Glutamatergic neuron (in vitro differentiated cells): ENCODE measurements around the gene MZT2A. TPM values are rescaled to one million over a fixed set of nuclear protein-coding genes. Genes with fewer than 3 reads are reported as not detected.
"Not testable (repeated sequence)": the region's sequence is repeated elsewhere in the genome, so short reads cannot be mapped to it uniquely, and the experiment has no call there.

ENCODE experiments used
- DNase-seq: peaks from one replicate; pipeline ENCODE4 v3.0.0; 2022
- H3K27ac Mint-ChIP-seq: one replicate; pipeline ENCODE4 v1.8.0; 2020; ENCODE audit warnings: mild to moderate bottlenecking, mixed read lengths, inconsistent platforms; ENCODE audit not compliant: unreplicated experiment
- H3K27me3 Mint-ChIP-seq: one replicate; pipeline ENCODE4 v1.8.0; 2020; ENCODE audit warnings: mild to moderate bottlenecking, moderate library complexity, mixed read lengths, inconsistent platforms; ENCODE audit not compliant: unreplicated experiment
- H3K36me3 Mint-ChIP-seq: one replicate; pipeline ENCODE4 v1.8.0; 2020; ENCODE audit warnings: mild to moderate bottlenecking, mixed read lengths, inconsistent platforms; ENCODE audit not compliant: unreplicated experiment
- H3K4me1 Mint-ChIP-seq: one replicate; pipeline ENCODE4 v1.8.0; 2020; ENCODE audit warnings: mild to moderate bottlenecking, low read depth, mixed read lengths, inconsistent platforms; ENCODE audit not compliant: unreplicated experiment
- H3K4me3 Mint-ChIP-seq: one replicate; pipeline ENCODE4 v1.8.0; 2020; ENCODE audit warnings: mild to moderate bottlenecking, mixed read lengths, inconsistent platforms; ENCODE audit not compliant: unreplicated experiment
- H3K9me3 Mint-ChIP-seq: one replicate; pipeline ENCODE4 v1.8.0; 2020; ENCODE audit warnings: mild to moderate bottlenecking, moderate library complexity, mixed read lengths, inconsistent platforms; ENCODE audit not compliant: unreplicated experiment
- CTCF ChIP-seq: fragments of 200-600 bp; sonication (generic); IDR thresholded peaks from one replicate; pipeline ENCODE4 v1.5.0; 2021; ENCODE audit not compliant: partially characterized antibody, unreplicated experiment
- total RNA-seq: library from RNA; stranded (reverse); fragmentation: NEBNext Ultra II Directional; extraction: Animal tissue kit (Norgen Biotek cat#: 25700); gene quantifications from one replicate; pipeline ENCODE4 v1.2.1, GENCODE V29; 2021; ENCODE audit not compliant: unreplicated experiment

The MZT2A gene
- total RNA-seq, 1 donor from 2014 or later: 100 TPM

- not testable (repeated sequence) for H3K27me3 Mint-ChIP-seq, DNase-seq, H3K4me3 Mint-ChIP-seq, H3K4me1 Mint-ChIP-seq, H3K36me3 Mint-ChIP-seq, H3K27ac Mint-ChIP-seq, H3K9me3 Mint-ChIP-seq
Observed at GRCh38 chr2:131476363-131476762, 15.8 kb downstream of the MZT2A start.

- Mint-ChIP-seq H3K4me3 (no peak within 1 kb of the TSS), H3K9me3 (peaks cover 2% of the 10 kb centered on the region), H3K36me3 (no peaks in the 10 kb centered on the region), H3K27ac (no peak within 1 kb of the TSS), H3K4me1 (no peaks in the 10 kb centered on the region), H3K27me3 (no peaks in the 10 kb centered on the region)
- TF ChIP-seq CTCF: no peak
- no peak for DNase-seq
Observed at GRCh38 chr2:131475831-131476230, 16.4 kb downstream of the MZT2A start, which contains the start of gene TUBA3D. Gene TUBA3D, plus strand, starts transcription at chr2:131476119. Its CDS starts 81 bp downstream, at chr2:131476200.

- DNase-seq, H3K4me3 Mint-ChIP-seq, H3K27me3 Mint-ChIP-seq, H3K36me3 Mint-ChIP-seq, H3K4me1 Mint-ChIP-seq, H3K9me3 Mint-ChIP-seq, H3K27ac Mint-ChIP-seq: not testable (repeated sequence)
Observed at GRCh38 chr2:131473266-131473665, 18.9 kb downstream of the MZT2A start.

- not testable (repeated sequence) for H3K4me3 Mint-ChIP-seq, H3K4me1 Mint-ChIP-seq, H3K27me3 Mint-ChIP-seq, DNase-seq, H3K27ac Mint-ChIP-seq, H3K9me3 Mint-ChIP-seq, H3K36me3 Mint-ChIP-seq
Observed at GRCh38 chr2:131471624-131472023, 20.6 kb downstream of the MZT2A start.

- H3K9me3 Mint-ChIP-seq, H3K27me3 Mint-ChIP-seq, H3K4me1 Mint-ChIP-seq, H3K36me3 Mint-ChIP-seq, H3K4me3 Mint-ChIP-seq, H3K27ac Mint-ChIP-seq, DNase-seq: not testable (repeated sequence)
Observed at GRCh38 chr2:131470944-131471343, 21.3 kb downstream of the MZT2A start.

GRCh38 chr2:131467722-131468121 is 24.5 kb downstream of the MZT2A start:
- not testable (repeated sequence) for H3K36me3 Mint-ChIP-seq, DNase-seq, H3K9me3 Mint-ChIP-seq, H3K4me1 Mint-ChIP-seq, H3K27ac Mint-ChIP-seq, H3K4me3 Mint-ChIP-seq, H3K27me3 Mint-ChIP-seq

- not testable (repeated sequence) for H3K27me3 Mint-ChIP-seq, H3K36me3 Mint-ChIP-seq, H3K9me3 Mint-ChIP-seq, H3K27ac Mint-ChIP-seq, H3K4me1 Mint-ChIP-seq, H3K4me3 Mint-ChIP-seq, DNase-seq
Observed at GRCh38 chr2:131454914-131455313, 37.3 kb downstream of the MZT2A start.

GRCh38 chr2:131451265-131451949 is 40.8 kb downstream of the MZT2A start:
- H3K36me3 Mint-ChIP-seq, H3K4me1 Mint-ChIP-seq, H3K27me3 Mint-ChIP-seq, H3K9me3 Mint-ChIP-seq, H3K4me3 Mint-ChIP-seq, DNase-seq, H3K27ac Mint-ChIP-seq: not testable (repeated sequence)

- not testable (repeated sequence) for H3K4me3 Mint-ChIP-seq, H3K4me1 Mint-ChIP-seq, H3K27ac Mint-ChIP-seq, H3K27me3 Mint-ChIP-seq, H3K9me3 Mint-ChIP-seq, H3K36me3 Mint-ChIP-seq, DNase-seq
Observed at GRCh38 chr2:131447981-131448380, 44.2 kb downstream of the MZT2A start.
